GM12872 (cell line): ENCODE results near the gene PPP1CB.

Source experiments
- TF ChIP-seq, protein P1 (sequence below): IDR thresholded peaks from 3 replicates; pipeline ENCODE4 v1.5.1; 2011; ENCODE audit warnings: low read depth, mild to moderate bottlenecking, low read length, moderate library complexity; ENCODE audit not compliant: insufficient read depth

Gene PPP1CB

GRCh38 chr2:28821295-28821958, 69.8 kb downstream of the PPP1CB start:
- TF ChIP-seq, protein P1, sequence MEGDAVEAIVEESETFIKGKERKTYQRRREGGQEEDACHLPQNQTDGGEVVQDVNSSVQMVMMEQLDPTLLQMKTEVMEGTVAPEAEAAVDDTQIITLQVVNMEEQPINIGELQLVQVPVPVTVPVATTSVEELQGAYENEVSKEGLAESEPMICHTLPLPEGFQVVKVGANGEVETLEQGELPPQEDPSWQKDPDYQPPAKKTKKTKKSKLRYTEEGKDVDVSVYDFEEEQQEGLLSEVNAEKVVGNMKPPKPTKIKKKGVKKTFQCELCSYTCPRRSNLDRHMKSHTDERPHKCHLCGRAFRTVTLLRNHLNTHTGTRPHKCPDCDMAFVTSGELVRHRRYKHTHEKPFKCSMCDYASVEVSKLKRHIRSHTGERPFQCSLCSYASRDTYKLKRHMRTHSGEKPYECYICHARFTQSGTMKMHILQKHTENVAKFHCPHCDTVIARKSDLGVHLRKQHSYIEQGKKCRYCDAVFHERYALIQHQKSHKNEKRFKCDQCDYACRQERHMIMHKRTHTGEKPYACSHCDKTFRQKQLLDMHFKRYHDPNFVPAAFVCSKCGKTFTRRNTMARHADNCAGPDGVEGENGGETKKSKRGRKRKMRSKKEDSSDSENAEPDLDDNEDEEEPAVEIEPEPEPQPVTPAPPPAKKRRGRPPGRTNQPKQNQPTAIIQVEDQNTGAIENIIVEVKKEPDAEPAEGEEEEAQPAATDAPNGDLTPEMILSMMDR, result peak; percentile 66

GRCh38 chr2:28822036-28822435, 70.4 kb downstream of the PPP1CB start:
- TF ChIP-seq, protein P1, result no peak

DNA sequence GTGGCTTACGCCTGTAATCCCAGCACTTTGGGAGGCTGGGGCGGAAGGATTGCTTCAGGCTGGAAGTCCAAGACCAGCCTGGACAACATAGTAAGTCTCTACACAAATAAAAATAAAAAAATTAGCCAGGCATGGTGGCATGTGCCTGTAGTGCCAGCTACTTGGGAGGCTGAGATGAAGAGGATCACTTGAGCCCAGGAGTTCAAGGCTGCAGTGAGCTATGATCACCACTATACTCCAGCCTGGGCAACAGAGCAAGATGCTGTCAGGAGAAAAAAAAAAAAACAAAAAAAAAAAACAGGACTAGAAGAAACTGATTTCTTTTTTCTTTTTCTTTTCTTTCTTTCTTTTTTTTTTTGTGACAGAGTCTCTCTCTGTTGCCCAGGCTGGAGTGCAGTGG, 72.6 kb downstream of the PPP1CB start:
- TF ChIP-seq, protein P1, result no peak

- TF ChIP-seq, protein P1, result no peak
These were observed 73.2 kb downstream of the PPP1CB start for GRCh38 chr2:28824870-28825269.

DNA sequence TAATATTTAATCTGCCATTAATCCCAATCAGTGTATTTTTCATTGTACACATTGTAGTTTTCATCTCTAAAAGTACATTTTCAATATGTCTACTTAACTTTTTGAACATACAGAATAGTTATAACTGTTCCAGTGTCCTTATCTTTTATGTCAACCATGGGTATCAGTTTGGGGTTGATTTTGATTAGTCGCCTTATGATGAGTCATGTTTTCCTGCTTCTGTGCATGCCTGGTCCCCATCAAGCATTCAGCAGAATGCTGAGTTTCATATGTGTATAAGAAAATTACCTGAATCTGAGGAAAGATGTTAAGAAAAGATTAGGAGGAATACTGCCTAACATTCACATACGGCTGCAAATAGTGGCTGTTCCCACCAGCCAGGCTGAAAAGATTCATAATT, 76.8 kb downstream of the PPP1CB start:
- TF ChIP-seq, protein P1, result no peak

DNA sequence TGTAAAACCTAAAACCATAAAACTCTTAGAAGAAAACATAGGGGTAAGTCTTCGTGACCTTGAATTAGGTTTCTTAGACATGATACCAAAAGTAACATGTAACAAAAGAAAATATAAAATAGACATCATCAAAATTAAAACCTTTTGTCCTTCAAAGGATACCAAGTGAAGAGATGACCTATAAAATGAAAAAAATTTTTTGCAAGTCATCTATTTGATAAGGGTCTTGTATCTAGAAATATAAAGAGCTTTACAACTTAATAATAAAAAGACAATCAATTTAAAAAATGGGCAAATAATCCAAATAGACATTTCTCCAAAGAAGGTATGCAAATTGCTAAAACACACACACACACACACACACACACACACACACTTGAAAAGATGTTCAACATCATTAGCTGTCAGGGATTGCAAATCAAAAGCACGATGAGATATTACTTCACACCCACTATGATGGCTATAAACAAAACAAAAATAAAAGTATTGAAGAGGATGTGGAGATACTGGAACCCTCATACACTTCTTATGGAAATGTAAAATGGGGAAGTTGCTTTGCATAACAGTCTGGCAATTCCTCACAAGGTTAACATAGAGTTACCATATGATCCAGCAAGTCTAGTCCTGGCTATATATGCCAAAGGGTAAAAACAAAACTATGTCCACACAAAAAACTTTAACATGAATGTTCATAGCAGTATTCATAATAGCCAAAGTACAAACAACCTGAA, 82.3 kb downstream of the PPP1CB start:
- TF ChIP-seq, protein P1, result no peak

GRCh38 chr2:28835781-28836180, 84.2 kb downstream of the PPP1CB start:
- TF ChIP-seq, protein P1, result no peak
